Mucosa of descending colon (tissue), 3 donors: ENCODE measurements around the gene CCNF. TPM values are rescaled to one million over a fixed set of nuclear protein-coding genes. Genes with fewer than 3 reads are reported as not detected.
A peak's percentile ranks its signal among the peaks of the same experiment; 100 is the strongest.
"Not testable (repeated sequence)": the region's sequence is repeated elsewhere in the genome, so short reads cannot be mapped to it uniquely, and the experiment has no call there.

Experiments
- ATAC-seq: fragments of 200-7000 bp; cut with Tn5 transposase; one replicate; pipeline ENCODE4 v1.9.1; 2020; ENCODE audit warnings: mild to moderate bottlenecking, moderate library complexity
- DNase-seq, 3 donors: peaks; one replicate each; pipeline ENCODE4 v3.0.0-alpha.2; 2020
- H3K36me3 ChIP-seq: fragments of 200-600 bp; one replicate; pipeline ENCODE4 v1.8.0; 2021; ENCODE audit warnings: low read depth, mild to moderate bottlenecking
- H3K4me1 ChIP-seq: fragments of 200-600 bp; one replicate; pipeline ENCODE4 v1.8.0; 2021; ENCODE audit warnings: low read depth, mild to moderate bottlenecking
- H3K4me3 ChIP-seq: fragments of 200-600 bp; one replicate; pipeline ENCODE4 v1.8.0; 2021; ENCODE audit warnings: mild to moderate bottlenecking
- H3K9me3 ChIP-seq: fragments of 200-600 bp; one replicate; pipeline ENCODE4 v1.8.0; 2021; ENCODE audit warnings: mild to moderate bottlenecking
- CTCF ChIP-seq: fragments of 200-600 bp; IDR thresholded peaks from one replicate; pipeline ENCODE4 v1.8.0; 2022; ENCODE audit warnings: antibody characterized with exemption, mild to moderate bottlenecking
- intact Hi-C, 2 donors: fragments of 100-400 bp; cut with DNase I in 1 of 2; cut with micrococcal nuclease in 1 of 2; formaldehyde crosslinking; loops; one replicate each; pipeline versions ENCODE4 v1.11.0 to v1.11.1; 2022; cut with DNase I, micrococcal nuclease
- total RNA-seq, 3 donors: library from RNA; stranded (reverse); fragmentation: NEBNext Ultra II Directional in 2 of 3; extraction: Animal tissue kit (Norgen Biotek cat#: 25700) in 2 of 3; gene quantifications; one replicate each; pipeline versions ENCODE4 v1.2.1 to v1.2.4, GENCODE V29; 2021 to 2023
- donor health status: DM: no; HTN: no; CAD: no; lungs with moderate emphysema.
- donor health status: DM: no; HTN: no; CAD: no.
- donor health status: DM: no; HTN: yes; CAD: no.

Gene CCNF
- total RNA-seq, 3 donors from 2014 or later: 3.4 to 12.7 (median 3.7) TPM

- TF ChIP-seq CTCF: no peak
- no peaks in the 10 kb centered on the region for H3K36me3 ChIP-seq
- no peaks in the 10 kb centered on the region for H3K9me3 ChIP-seq
- H3K4me1 ChIP-seq: peaks cover 22% of the 10 kb centered on the region
- DNase-seq (no peak), ATAC-seq (no peak)
- H3K4me3 ChIP-seq: no peak overlapping the region
- intact Hi-C loops: no loop called here
These were observed 49.0 kb downstream of the CCNF start for GRCh38 chr16:2478279-2478678.

GRCh38 chr16:2479996-2480395, 50.7 kb downstream of the CCNF start:
- peaks cover 18% of the 10 kb centered on the region for H3K4me1 ChIP-seq
- not testable (repeated sequence) for H3K4me3 ChIP-seq

GRCh38 chr16:2480948-2481347, 51.7 kb downstream of the CCNF start:
- no peaks in the 10 kb centered on the region for H3K36me3 ChIP-seq
- no peak for TF ChIP-seq CTCF
- DNase-seq: peak; percentile 78 to 86 (median 81)
- no peaks in the 10 kb centered on the region for H3K9me3 ChIP-seq
- intact Hi-C loops: no loop called here
- no peak overlapping the region for H3K4me3 ChIP-seq
- peaks cover 14% of the 10 kb centered on the region for H3K4me1 ChIP-seq
- peak; percentile 94 for ATAC-seq

More at GRCh38 chr16:2479996-2480395, 50.7 kb downstream of the CCNF start:
- ATAC-seq, intact Hi-C loops, H3K36me3 ChIP-seq, DNase-seq, H3K9me3 ChIP-seq: not testable (repeated sequence)

GRCh38 chr16:2481676-2482075, 52.4 kb downstream of the CCNF start:
- TF ChIP-seq CTCF: no peak
- Histone ChIP-seq H3K36me3 (no peaks in the 10 kb centered on the region), H3K4me1 (peaks cover 12% of the 10 kb centered on the region), H3K9me3 (no peaks in the 10 kb centered on the region), H3K4me3 (no peak overlapping the region)
- intact Hi-C loops: no loop called here
- DNase-seq (no peak), ATAC-seq (no peak)

GRCh38 chr16:2482249-2482648, 53.0 kb downstream of the CCNF start:
- no peak for TF ChIP-seq CTCF
- intact Hi-C loops: no loop called here
- no peaks in the 10 kb centered on the region for H3K36me3 ChIP-seq
- DNase-seq (no peak), ATAC-seq (no peak)
- H3K4me1 ChIP-seq: peaks cover 12% of the 10 kb centered on the region
- H3K4me3 ChIP-seq: no peak overlapping the region
- no peaks in the 10 kb centered on the region for H3K9me3 ChIP-seq

GRCh38 chr16:2482708-2483534, 53.7 kb downstream of the CCNF start:
- H3K4me3 ChIP-seq: no peak overlapping the region
- intact Hi-C loops: no loop called here
- ATAC-seq: no peak
- no peaks in the 10 kb centered on the region for H3K9me3 ChIP-seq
- peaks cover 12% of the 10 kb centered on the region for H3K4me1 ChIP-seq
- TF ChIP-seq CTCF: no peak
- no peaks in the 10 kb centered on the region for H3K36me3 ChIP-seq
- DNase-seq: no peak
